WERI-Rb-1 (cell line): ENCODE results near the gene CD79A.

ENCODE experiments used
- DNase-seq: peaks from one replicate; pipeline ENCODE4 v3.0.0-alpha.2; 2020
- H3K27ac ChIP-seq: fragments of 250-450 bp; sonication (Bioruptor Pico); 2 replicates; pipeline ENCODE4 v1.5.1; 2020; ENCODE audit warnings: mild to moderate bottlenecking, moderate library complexity
- H3K27me3 ChIP-seq: fragments of 250-450 bp; sonication (Bioruptor Pico); 2 replicates; pipeline ENCODE4 v1.5.1; 2021; ENCODE audit warnings: mild to moderate bottlenecking, low read depth, moderate library complexity; ENCODE audit not compliant: insufficient read depth, severe bottlenecking
- H3K36me3 ChIP-seq: fragments of 250-450 bp; sonication (Bioruptor Pico); 2 replicates; pipeline ENCODE4 v1.5.1; 2020; ENCODE audit warnings: mild to moderate bottlenecking, moderate library complexity
- H3K4me3 ChIP-seq: 2 replicates; pipeline ENCODE4 v1.5.1; 2011; ENCODE audit warnings: low read depth, mild to moderate bottlenecking, control low read depth, low read length
- H3K9me3 ChIP-seq: fragments of 250-450 bp; sonication (Bioruptor Pico); 2 replicates; pipeline ENCODE4 v1.5.1; 2021; ENCODE audit warnings: mild to moderate bottlenecking, moderate library complexity; ENCODE audit not compliant: severe bottlenecking
- TF ChIP-seq, protein P1 (sequence below): IDR thresholded peaks from 2 replicates; pipeline ENCODE4 v1.5.1; 2011; ENCODE audit warnings: low read depth, mild to moderate bottlenecking, control low read depth, inconsistent platforms, low read length

Gene CD79A

DNA sequence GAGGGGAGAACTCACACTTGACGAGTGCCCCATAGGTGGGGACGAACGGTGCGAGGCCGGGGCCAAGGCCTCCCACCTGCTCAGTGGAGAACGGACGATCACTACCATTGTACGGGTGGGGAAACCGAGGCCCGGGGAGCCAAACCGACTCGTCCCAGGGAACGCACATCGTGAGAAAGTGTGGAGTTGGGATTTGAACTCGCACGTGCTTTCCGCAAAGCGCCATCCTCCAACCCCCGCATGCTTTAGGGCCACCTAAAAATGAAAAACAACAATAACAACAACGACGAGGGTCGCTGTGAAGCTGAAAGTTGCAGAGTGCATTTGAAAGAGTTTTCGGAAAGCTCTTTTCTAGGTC is 6.4 kb downstream of the CD79A start:
- H3K36me3 ChIP-seq, result no peaks in the 10 kb centered on the region
- H3K9me3 ChIP-seq, result no peaks in the 10 kb centered on the region
- H3K27ac ChIP-seq, result no peak overlapping the region
- H3K4me3 ChIP-seq, result peak overlapping the region; percentile 90
- TF ChIP-seq, protein P1, sequence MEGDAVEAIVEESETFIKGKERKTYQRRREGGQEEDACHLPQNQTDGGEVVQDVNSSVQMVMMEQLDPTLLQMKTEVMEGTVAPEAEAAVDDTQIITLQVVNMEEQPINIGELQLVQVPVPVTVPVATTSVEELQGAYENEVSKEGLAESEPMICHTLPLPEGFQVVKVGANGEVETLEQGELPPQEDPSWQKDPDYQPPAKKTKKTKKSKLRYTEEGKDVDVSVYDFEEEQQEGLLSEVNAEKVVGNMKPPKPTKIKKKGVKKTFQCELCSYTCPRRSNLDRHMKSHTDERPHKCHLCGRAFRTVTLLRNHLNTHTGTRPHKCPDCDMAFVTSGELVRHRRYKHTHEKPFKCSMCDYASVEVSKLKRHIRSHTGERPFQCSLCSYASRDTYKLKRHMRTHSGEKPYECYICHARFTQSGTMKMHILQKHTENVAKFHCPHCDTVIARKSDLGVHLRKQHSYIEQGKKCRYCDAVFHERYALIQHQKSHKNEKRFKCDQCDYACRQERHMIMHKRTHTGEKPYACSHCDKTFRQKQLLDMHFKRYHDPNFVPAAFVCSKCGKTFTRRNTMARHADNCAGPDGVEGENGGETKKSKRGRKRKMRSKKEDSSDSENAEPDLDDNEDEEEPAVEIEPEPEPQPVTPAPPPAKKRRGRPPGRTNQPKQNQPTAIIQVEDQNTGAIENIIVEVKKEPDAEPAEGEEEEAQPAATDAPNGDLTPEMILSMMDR, result no peak
- no peak for DNase-seq
- no peaks in the 10 kb centered on the region for H3K27me3 ChIP-seq

DNA sequence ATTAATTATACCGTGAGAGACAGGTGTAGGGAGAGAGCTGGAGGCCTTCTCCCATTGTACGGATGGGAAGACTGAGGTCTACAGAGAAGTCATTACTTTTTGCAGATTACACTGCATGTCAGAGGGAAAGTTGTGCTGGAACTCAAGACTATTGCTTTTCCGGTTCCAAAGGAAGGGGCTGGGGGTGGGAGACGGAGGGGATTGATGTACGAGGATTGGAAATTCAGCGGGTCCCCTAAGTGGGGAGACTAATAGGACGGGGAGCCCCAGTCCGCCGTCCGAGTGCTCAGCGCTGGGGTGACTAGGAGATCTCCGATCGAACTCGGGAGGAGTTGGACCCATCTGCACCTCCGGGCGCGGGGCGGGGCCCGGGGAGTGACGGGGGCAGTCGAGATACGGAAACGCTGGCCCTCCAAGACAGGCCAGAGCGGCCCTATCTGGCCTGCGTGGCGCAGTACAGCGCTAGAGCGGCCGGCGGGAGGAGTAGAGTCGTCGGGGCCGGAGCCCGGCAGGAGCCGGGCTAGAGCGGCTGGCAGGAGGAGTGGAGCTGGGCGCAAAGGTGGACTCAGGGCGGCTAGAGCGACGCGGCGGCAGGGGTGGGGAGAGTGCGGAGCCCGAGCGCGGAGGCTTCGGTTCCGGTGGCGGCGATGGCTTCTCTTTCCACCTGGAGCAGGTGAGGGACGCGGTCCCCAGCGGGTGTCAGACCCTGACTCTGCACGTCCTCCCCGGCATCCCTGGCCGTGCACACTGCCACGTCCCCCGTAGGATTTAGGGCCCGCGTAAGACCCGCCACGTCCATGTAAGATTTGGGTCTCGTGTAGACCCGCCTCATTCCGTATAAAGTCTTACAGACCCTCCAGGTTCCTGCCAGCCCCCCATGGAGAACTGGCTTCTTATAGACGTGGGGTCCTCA is 7.0 kb downstream of the CD79A start:
- no peaks in the 10 kb centered on the region for H3K9me3 ChIP-seq
- DNase-seq, result peak; percentile 97
- H3K4me3 ChIP-seq, result peak overlapping the region; percentile 90
- H3K27me3 ChIP-seq, result no peaks in the 10 kb centered on the region
- H3K36me3 ChIP-seq, result no peaks in the 10 kb centered on the region
- TF ChIP-seq, protein P1, result no peak
- H3K27ac ChIP-seq, result peak overlapping the region; percentile 52

DNA sequence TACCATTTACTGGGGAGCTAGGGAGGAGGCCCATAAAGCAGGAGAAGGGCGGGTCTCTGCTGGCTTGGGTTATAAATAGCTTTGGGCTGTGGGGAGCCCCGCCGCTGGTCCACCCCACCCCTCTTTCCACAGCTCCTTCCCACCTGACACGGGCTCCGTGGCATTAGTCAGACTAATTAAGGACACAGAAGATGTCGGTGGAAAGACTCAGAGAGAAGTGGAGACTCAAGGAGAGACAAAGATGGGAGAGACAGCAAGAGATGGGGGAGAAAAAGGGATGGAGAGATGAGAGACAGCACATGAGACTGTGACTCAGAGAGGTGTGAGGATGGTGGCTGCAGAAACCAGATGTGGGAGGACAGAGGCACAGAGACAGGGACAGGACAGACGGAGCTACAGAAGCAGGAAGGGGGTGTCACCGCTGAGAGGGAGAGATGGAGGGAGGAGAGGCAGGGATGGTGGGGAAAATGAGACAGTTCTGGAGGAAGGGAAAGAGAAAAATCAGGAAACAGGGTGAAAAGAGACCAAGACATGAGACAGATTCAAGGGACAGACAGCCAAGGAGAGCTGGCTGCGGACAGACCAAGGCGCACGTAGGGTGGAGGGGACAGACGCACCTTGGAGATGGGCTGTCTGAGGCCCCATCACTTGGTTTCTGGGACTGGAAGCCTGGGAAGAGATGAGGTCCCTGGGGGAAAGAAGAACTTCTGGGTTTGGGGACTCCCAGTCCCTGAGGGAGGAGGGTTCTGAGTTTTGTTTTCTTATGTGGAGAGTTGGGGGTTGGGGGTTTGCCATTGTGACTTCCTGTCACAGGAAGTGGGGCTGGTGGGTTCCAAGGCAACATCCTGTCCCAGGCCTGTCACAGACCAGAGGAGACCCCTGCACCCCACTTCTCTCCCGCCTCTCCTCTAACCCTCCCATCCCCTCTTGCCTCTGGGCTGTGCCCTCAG is 10.0 kb downstream of the CD79A start:
- DNase-seq, result no peak
- H3K9me3 ChIP-seq, result no peaks in the 10 kb centered on the region
- H3K27me3 ChIP-seq, result no peaks in the 10 kb centered on the region
- no peak overlapping the region for H3K27ac ChIP-seq
- TF ChIP-seq, protein P1, result no peak
- H3K4me3 ChIP-seq, result no peak overlapping the region
- H3K36me3 ChIP-seq, result no peaks in the 10 kb centered on the region

DNA sequence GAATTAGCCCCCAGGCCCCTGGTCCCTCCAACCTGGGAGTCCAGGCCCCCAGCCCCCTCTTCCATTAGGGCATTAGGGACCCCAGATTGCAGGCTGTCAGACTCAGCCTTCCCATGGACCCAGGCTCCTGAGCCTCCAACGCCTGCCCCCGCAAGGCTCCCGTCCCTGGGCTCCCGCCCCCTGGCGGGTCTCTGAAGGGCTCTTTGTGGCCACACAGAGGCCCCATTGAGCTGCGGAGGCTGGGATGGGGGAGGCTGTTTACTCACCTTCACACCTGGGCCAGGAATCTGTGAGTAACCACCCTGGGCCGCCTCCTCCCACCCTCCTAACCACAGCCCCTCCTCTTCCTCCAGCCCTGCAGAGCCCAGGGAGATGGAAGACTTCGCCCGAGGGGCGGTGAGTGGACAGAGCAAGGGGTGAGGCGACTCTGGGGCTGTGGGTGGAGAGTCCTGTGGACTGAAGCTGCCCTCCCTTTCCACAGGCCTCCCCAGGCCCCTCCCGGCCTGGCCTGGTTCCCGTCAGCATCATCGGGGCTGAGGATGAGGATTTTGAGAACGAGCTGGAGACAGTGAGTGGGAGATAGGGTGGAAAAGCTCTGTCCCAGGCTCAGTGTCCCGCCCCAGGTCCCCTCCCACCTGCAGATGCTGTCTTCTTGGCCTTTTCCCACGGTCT is 10.8 kb downstream of the CD79A start:
- no peaks in the 10 kb centered on the region for H3K36me3 ChIP-seq
- H3K4me3 ChIP-seq, result no peak overlapping the region
- no peak for DNase-seq
- no peaks in the 10 kb centered on the region for H3K27me3 ChIP-seq
- H3K27ac ChIP-seq, result no peak overlapping the region
- TF ChIP-seq, protein P1, result no peak
- H3K9me3 ChIP-seq, result no peaks in the 10 kb centered on the region

DNA sequence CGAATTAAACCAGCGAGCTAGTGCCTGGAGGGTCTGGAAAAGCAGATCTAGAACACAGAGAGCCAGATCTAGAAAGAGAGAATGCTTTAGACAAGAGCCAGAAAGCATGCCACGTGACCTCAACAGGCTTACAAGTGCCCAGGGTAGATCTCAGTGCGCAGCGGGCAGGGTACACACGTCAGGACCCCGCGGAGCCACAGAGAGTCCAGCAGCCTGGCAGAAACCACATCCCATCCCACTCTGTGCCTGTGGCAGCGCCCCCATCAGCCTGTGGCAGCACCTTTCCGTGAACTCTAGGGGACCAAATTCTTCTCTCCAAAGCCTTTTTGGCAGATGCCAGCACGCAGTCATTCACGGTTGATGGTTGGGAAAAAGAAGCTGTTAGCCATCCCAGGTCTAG is 11.8 kb downstream of the CD79A start:
- Histone ChIP-seq H3K27me3 (no peaks in the 10 kb centered on the region), H3K36me3 (no peaks in the 10 kb centered on the region), H3K27ac (no peak overlapping the region), H3K4me3 (no peak overlapping the region), H3K9me3 (no peaks in the 10 kb centered on the region)
- DNase-seq, result no peak
- TF ChIP-seq, protein P1, result no peak
